ENCODE data around the gene CENPF. TPM values are rescaled to one million over a fixed set of nuclear protein-coding genes. Genes with fewer than 3 reads are reported as not detected.

The CENPF gene
- total RNA-seq, 1 donor from 2014 or later: 80.5 TPM

DNA sequence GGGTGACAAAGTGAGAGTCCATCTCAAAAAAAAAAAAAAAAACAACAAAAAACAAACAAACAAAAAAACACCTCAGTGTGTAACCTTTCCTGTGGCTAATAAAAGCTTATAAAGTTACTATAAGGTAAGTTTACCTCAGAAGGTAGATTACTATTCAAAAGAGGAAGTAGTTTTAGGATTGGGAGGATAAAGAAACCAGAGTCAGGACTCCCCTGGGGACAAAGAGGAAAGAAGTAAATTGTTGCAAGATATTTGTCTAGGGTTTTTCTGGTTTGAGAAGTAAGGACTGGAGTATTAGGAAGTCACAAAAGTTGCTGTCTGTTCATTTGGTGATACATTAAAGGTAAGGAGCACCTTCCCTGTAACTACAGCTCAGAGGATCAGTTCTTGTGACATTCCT, 23.8 kb upstream of the CENPF start:
- TF ChIP-seq, protein P1, sequence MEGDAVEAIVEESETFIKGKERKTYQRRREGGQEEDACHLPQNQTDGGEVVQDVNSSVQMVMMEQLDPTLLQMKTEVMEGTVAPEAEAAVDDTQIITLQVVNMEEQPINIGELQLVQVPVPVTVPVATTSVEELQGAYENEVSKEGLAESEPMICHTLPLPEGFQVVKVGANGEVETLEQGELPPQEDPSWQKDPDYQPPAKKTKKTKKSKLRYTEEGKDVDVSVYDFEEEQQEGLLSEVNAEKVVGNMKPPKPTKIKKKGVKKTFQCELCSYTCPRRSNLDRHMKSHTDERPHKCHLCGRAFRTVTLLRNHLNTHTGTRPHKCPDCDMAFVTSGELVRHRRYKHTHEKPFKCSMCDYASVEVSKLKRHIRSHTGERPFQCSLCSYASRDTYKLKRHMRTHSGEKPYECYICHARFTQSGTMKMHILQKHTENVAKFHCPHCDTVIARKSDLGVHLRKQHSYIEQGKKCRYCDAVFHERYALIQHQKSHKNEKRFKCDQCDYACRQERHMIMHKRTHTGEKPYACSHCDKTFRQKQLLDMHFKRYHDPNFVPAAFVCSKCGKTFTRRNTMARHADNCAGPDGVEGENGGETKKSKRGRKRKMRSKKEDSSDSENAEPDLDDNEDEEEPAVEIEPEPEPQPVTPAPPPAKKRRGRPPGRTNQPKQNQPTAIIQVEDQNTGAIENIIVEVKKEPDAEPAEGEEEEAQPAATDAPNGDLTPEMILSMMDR (conservative IDR thresholded peaks at IDR 0.05; ENCODE audit: low read depth, low read length): no peak
- DNase-seq (ENCODE audit: low read depth): no peak
- no peak overlapping the region for H3K4me3 ChIP-seq (ENCODE audit: low read depth, low read length)

GRCh38 chr1:214581785-214582184, 21.2 kb upstream of the CENPF start:
- TF ChIP-seq, protein P1 (conservative IDR thresholded peaks at IDR 0.05; ENCODE audit: low read depth, low read length): no peak
- no peak for DNase-seq (ENCODE audit: low read depth)
- H3K4me3 ChIP-seq (ENCODE audit: low read depth, low read length): no peak overlapping the region

- H3K4me3 ChIP-seq (ENCODE audit: low read depth, low read length): no peak overlapping the region
- TF ChIP-seq, protein P1 (conservative IDR thresholded peaks at IDR 0.05; ENCODE audit: low read depth, low read length): no peak
- no peak for DNase-seq (ENCODE audit: low read depth)
Measured at GRCh38 chr1:214582289-214582891, 20.6 kb upstream of the CENPF start.

- TF ChIP-seq, protein P1 (conservative IDR thresholded peaks at IDR 0.05; ENCODE audit: low read depth, low read length): no peak
- no peak overlapping the region for H3K4me3 ChIP-seq (ENCODE audit: low read depth, low read length)
- no peak for DNase-seq (ENCODE audit: low read depth)
Measured at GRCh38 chr1:214583113-214583512, 19.9 kb upstream of the CENPF start.

DNA sequence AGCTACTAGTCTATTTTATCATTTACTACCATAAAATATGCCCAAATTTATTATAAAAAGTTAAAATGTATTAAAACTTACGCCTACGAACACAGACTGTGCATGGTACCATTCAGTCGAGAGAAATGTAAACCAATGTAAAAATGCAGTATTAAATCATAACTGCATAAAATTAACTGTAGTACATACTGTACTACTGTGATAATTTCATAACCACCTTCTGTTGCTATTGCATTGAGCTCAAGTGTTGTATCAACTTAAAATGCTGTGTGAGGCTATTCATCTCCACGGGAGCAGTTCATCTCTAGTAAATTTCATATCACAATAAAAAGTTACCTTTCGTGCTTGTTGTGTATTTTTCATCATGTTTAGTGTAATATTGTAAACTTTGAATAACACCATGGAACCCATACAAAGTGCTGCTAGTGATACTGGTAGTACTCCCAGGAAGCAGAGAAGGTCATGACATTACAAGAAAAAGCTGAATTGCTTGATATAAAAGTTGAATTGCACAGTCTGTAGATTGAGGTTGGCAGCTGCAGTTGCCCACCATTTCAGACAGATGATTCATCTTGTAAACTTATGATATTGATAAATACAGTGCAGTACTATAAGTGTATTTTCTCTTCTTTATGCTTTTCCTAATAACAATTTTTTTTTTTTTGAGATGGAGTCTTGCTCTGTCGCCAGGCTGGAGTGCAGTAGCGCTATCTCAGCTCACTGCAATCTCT, 19.0 kb upstream of the CENPF start:
- H3K4me3 ChIP-seq (ENCODE audit: low read depth, low read length): no peak overlapping the region

GRCh38 chr1:214584805-214585766, 17.9 kb upstream of the CENPF start:
- TF ChIP-seq, protein P1 (conservative IDR thresholded peaks at IDR 0.05; ENCODE audit: low read depth, low read length): peak; percentile 75
- no peak for DNase-seq (ENCODE audit: low read depth)

More for the DNA sequence above, 19.0 kb upstream of the CENPF start:
- no peak for DNase-seq (ENCODE audit: low read depth)
- TF ChIP-seq, protein P1 (conservative IDR thresholded peaks at IDR 0.05; ENCODE audit: low read depth, low read length): no peak

More at GRCh38 chr1:214584805-214585766, 17.9 kb upstream of the CENPF start:
- H3K4me3 ChIP-seq (ENCODE audit: low read depth, low read length): no peak overlapping the region

All from epithelial cell of proximal tubule (primary cell).